Spleen (tissue), 7 donors: ENCODE data around the gene CRYBG1.

Source experiments
- POLR2A ChIP-seq, 3 donors: fragments of 450-650 bp; IDR thresholded peaks; one replicate each; pipeline ENCODE4 v1.5.1; 2017; ENCODE audit warnings: antibody characterized with exemption in 3 of 3, mild to moderate bottlenecking in 1 of 3
- POLR2AphosphoS5 ChIP-seq, 3 donors: sonication (generic); formaldehyde crosslinking; IDR thresholded peaks; one replicate each; pipeline ENCODE4 v1.5.1; 2017; ENCODE audit warnings: antibody characterized with exemption in 3 of 3
- TF ChIP-seq, protein P1 (sequence below), 11 experiments: fragments of 200-600 bp in 7 of 11; fragments of 450-650 bp in 4 of 11; sonication (generic) in 4 of 11; IDR thresholded peaks in 8 of 11; conservative IDR thresholded peaks in 3 of 11; 1 replicate in 7 of 11; 2 replicates in 4 of 11; pipeline versions ENCODE4 v1.4.0 to v1.8.0; 2016 to 2021; ENCODE audit warnings: antibody characterized with exemption in 11 of 11, inconsistent platforms in 4 of 11, mild to moderate bottlenecking in 1 of 11
- donor health status: DM: no; HTN: no; CAD: no; lungs with moderate emphysema.
- donor health status: DM: no; HTN: no; CAD: no.
- donor health status: DM: no; HTN: no; CAD: no.

- TF ChIP-seq, protein P1, sequence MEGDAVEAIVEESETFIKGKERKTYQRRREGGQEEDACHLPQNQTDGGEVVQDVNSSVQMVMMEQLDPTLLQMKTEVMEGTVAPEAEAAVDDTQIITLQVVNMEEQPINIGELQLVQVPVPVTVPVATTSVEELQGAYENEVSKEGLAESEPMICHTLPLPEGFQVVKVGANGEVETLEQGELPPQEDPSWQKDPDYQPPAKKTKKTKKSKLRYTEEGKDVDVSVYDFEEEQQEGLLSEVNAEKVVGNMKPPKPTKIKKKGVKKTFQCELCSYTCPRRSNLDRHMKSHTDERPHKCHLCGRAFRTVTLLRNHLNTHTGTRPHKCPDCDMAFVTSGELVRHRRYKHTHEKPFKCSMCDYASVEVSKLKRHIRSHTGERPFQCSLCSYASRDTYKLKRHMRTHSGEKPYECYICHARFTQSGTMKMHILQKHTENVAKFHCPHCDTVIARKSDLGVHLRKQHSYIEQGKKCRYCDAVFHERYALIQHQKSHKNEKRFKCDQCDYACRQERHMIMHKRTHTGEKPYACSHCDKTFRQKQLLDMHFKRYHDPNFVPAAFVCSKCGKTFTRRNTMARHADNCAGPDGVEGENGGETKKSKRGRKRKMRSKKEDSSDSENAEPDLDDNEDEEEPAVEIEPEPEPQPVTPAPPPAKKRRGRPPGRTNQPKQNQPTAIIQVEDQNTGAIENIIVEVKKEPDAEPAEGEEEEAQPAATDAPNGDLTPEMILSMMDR (IDR thresholded peaks at IDR 0.05 in 8 of 11, conservative IDR thresholded peaks at IDR 0.05 in 3 of 11): no peak
- TF ChIP-seq POLR2A (IDR thresholded peaks at IDR 0.05): no peak
- no peak for TF ChIP-seq POLR2AphosphoS5 (IDR thresholded peaks at IDR 0.05)
Observed at GRCh38 chr6:106516616-106517015, 156.1 kb downstream of the CRYBG1 start.
